GM12878 (cell line): Measurements from ENCODE around the gene CTNNA3. TPM values are rescaled to one million over a fixed set of nuclear protein-coding genes. Genes with fewer than 3 reads are reported as not detected.

Experiments used
- ATAC-seq: fragments of 200-7000 bp; cut with Tn5 transposase; 3 replicates; pipeline ENCODE4 v1.9.1; 2020; ENCODE audit warnings: mild to moderate bottlenecking, moderate library complexity
- BruUV-seq: library from RNA; stranded (reverse); fragments of 400-500 nt; replicated peaks from 2 replicates; lab custom pipeline; 2021; lab: Mats Ljungman, UMichigan
- CTCF ChIA-PET: fragments of 300-600 bp; sonication (Branson Sonifier 250); formaldehyde crosslinking; extraction: SDS; loops from one replicate; lab custom pipeline; 2021; ENCODE audit warnings: inconsistent platforms; lab: Yijun Ruan, JAX
- POLR2A ChIA-PET: fragments of 350-600 bp; formaldehyde crosslinking; extraction: SDS; loops from one replicate; lab custom pipeline; 2021; ENCODE audit warnings: inconsistent platforms; lab: Charles Lee
- RAD21 ChIA-PET: fragments of 300-600 bp; sonication (Branson Sonifier 250); formaldehyde crosslinking; loops from one replicate; lab custom pipeline; 2023; ENCODE audit warnings: antibody characterized with exemption; ENCODE audit not compliant: unreplicated experiment; lab: Charles Lee
- SMC1A ChIA-PET: fragments of 300-600 bp; sonication (Branson Sonifier 250); formaldehyde crosslinking; loops from one replicate; lab custom pipeline; 2023; ENCODE audit not compliant: unreplicated experiment, uncharacterized antibody; lab: Charles Lee
- DNase-seq: peaks from one replicate; pipeline ENCODE4 v3.0.0-alpha.2; 2011; ENCODE audit warnings: low read depth, low spot score
- FAIRE-seq: peaks from 3 replicates; lab custom pipeline; 2011; peaks lifted over from hg19 to GRCh38; lab: Jason Lieb, UNC
- H2AFZ ChIP-seq: 2 replicates; pipeline ENCODE4 v1.6.0; 2011; ENCODE audit warnings: low read depth, low read length, control low read depth; ENCODE audit not compliant: control insufficient read depth
- H3K27ac ChIP-seq: 2 replicates; pipeline ENCODE4 v1.5.1; 2011; ENCODE audit warnings: control low read depth; ENCODE audit not compliant: control insufficient read depth, insufficient read depth
- H3K27me3 ChIP-seq, 2 experiments: replicated peaks in 1 of 2; 2 replicates each; pipeline versions ENCODE4 v1.6.0 to v1.6.1; 2011; ENCODE audit warnings: low read length in 1 of 2; ENCODE audit not compliant: control insufficient read depth in 2 of 2, insufficient read depth in 2 of 2
- H3K36me3 ChIP-seq, 2 experiments: 2 replicates each; pipeline ENCODE4 v1.5.1; 2011; ENCODE audit warnings: low read length in 1 of 2; ENCODE audit not compliant: control insufficient read depth in 2 of 2, insufficient read depth in 2 of 2
- H3K4me1 ChIP-seq: 2 replicates; pipeline ENCODE4 v1.6.1; 2011; ENCODE audit warnings: mild to moderate bottlenecking, low read length, moderate library complexity, mixed read lengths; ENCODE audit not compliant: control insufficient read depth, insufficient read depth
- H3K4me2 ChIP-seq: 2 replicates; pipeline ENCODE4 v1.6.0; 2011; ENCODE audit warnings: control low read depth; ENCODE audit not compliant: control insufficient read depth, insufficient read depth
- H3K4me3 ChIP-seq: fragments of 200-600 bp; sonication (generic); 2 replicates; pipeline ENCODE4 v1.5.1; 2016
- H3K79me2 ChIP-seq: 2 replicates; pipeline ENCODE4 v1.6.0; 2011; ENCODE audit warnings: low read length; ENCODE audit not compliant: control insufficient read depth, insufficient read depth
- H3K9ac ChIP-seq: 2 replicates; pipeline ENCODE4 v1.8.0; 2011; ENCODE audit warnings: low read length, control low read depth, mixed read lengths; ENCODE audit not compliant: control insufficient read depth, insufficient read depth
- H3K9me3 ChIP-seq: replicated peaks from 3 replicates; pipeline ENCODE4 v1.5.1; 2011; ENCODE audit warnings: mild to moderate bottlenecking, low read length; ENCODE audit not compliant: control insufficient read depth, insufficient read depth
- H4K20me1 ChIP-seq: 2 replicates; pipeline ENCODE4 v1.6.0; 2011; ENCODE audit not compliant: control insufficient read depth, insufficient read depth
- ATF3 ChIP-seq: IDR thresholded peaks from 2 replicates; pipeline ENCODE4 v1.6.1; 2011; ENCODE audit warnings: low read depth, mild to moderate bottlenecking, low read length, moderate library complexity, borderline replicate concordance; ENCODE audit errors: extremely low read depth
- BCL3 ChIP-seq: IDR thresholded peaks from 2 replicates; pipeline ENCODE4 v1.6.1; 2011; ENCODE audit warnings: borderline replicate concordance, low read depth, mild to moderate bottlenecking, moderate library complexity, low read length; ENCODE audit not compliant: insufficient read depth, poor library complexity, severe bottlenecking
- BMI1 ChIP-seq: fragments of 450-650 bp; IDR thresholded peaks from 2 replicates; pipeline ENCODE4 v1.6.1; 2016; ENCODE audit warnings: mild to moderate bottlenecking, moderate library complexity, borderline replicate concordance
- GATAD2B ChIP-seq: fragments of 450-650 bp; conservative IDR thresholded peaks from 2 replicates; pipeline ENCODE4 v1.6.1; 2017; ENCODE audit warnings: low read depth, mild to moderate bottlenecking, moderate library complexity
- IKZF2 ChIP-seq, 2 experiments: fragments of 450-650 bp; IDR thresholded peaks; 2 replicates each; pipeline ENCODE4 v1.6.1; 2017; ENCODE audit warnings: mild to moderate bottlenecking in 2 of 2, moderate library complexity in 2 of 2
- JUNB ChIP-seq: IDR thresholded peaks from 2 replicates; pipeline ENCODE4 v1.6.1; 2016; ENCODE audit warnings: antibody characterized with exemption, mild to moderate bottlenecking
- MEF2B ChIP-seq: fragments of 450-650 bp; IDR thresholded peaks from 2 replicates; pipeline ENCODE4 v1.6.1; 2018; ENCODE audit warnings: mild to moderate bottlenecking, moderate library complexity; ENCODE audit not compliant: partially characterized antibody, poor library complexity, severe bottlenecking
- MLLT1 ChIP-seq: fragments of 450-650 bp; IDR thresholded peaks from 2 replicates; pipeline ENCODE4 v1.6.1; 2016; ENCODE audit warnings: mild to moderate bottlenecking
- MTA2 ChIP-seq: fragments of 450-650 bp; IDR thresholded peaks from 2 replicates; pipeline ENCODE4 v1.6.1; 2016; ENCODE audit warnings: low read depth, mild to moderate bottlenecking, moderate library complexity
- MTA3 ChIP-seq: IDR thresholded peaks from 2 replicates; pipeline ENCODE4 v1.6.1; 2012; ENCODE audit warnings: low read length, inconsistent platforms, borderline replicate concordance
- NR2F1 ChIP-seq: fragments of 450-650 bp; conservative IDR thresholded peaks from 2 replicates; pipeline ENCODE4 v1.6.1; 2017; ENCODE audit warnings: mild to moderate bottlenecking
- SMC3 ChIP-seq: IDR thresholded peaks from 2 replicates; pipeline ENCODE4 v1.6.1; 2011; ENCODE audit warnings: low read length, improper control_type of control experiment, borderline replicate concordance
- TARDBP ChIP-seq: IDR thresholded peaks from 2 replicates; pipeline ENCODE4 v1.6.1; 2016; ENCODE audit warnings: borderline replicate concordance
- YY1 ChIP-seq: IDR thresholded peaks from 2 replicates; pipeline ENCODE4 v1.6.1; 2011; ENCODE audit warnings: low read depth, mild to moderate bottlenecking, low read length
- ZBED1 ChIP-seq: IDR thresholded peaks from 2 replicates; pipeline ENCODE4 v1.6.1; 2016; ENCODE audit warnings: borderline replicate concordance
- ZSCAN29 ChIP-seq: fragments of 450-650 bp; IDR thresholded peaks from 2 replicates; pipeline ENCODE4 v1.6.1; 2017; ENCODE audit warnings: mild to moderate bottlenecking, moderate library complexity
- WGBS: methylation state at CpG from one replicate; pipeline ENCODE4 v1.1.6; 2016; ENCODE audit warnings: low lambda C conversion rate; ENCODE audit not compliant: insufficient replicate concordance, insufficient coverage; ENCODE audit errors: missing lambda C conversion rate; 5-methylcytosine and 5-hydroxymethylcytosine counted together
- in situ Hi-C: fragments of 300-500 bp; cut with MboI; formaldehyde crosslinking; loops from 9 replicates; pipeline ENCODE4 v1.14.3; 2018; ENCODE audit warnings: mixed read lengths
- intact Hi-C: fragments of 100-400 bp; cut with micrococcal nuclease; formaldehyde crosslinking; loops from one replicate; pipeline ENCODE4 v1.14.2; 2022; ENCODE audit not compliant: unreplicated experiment
- polyA plus RNA-seq, 11 experiments: library from polyadenylated mRNA; depleted of rRNA in 4 of 11; unstranded in 6 of 11; stranded (reverse) in 5 of 11; fragments of >200 nt; fragmentation: Nextera tagmentation in 4 of 11; fragmentation: Illumina TruSeq in 1 of 11; extraction: Ambion mirVana in 4 of 11; extraction: Trizol in 1 of 11; gene quantifications; 1 replicate in 1 of 11; 2 replicates in 10 of 11; pipeline versions ENCODE4 v1.2.1 to v1.2.3, GENCODE V29; 2011 to 2016; ENCODE audit warnings: inconsistent platforms in 2 of 11, missing spikeins in 2 of 11, low read depth in 1 of 11
- total RNA-seq, 4 experiments: library from RNA; depleted of rRNA in 3 of 4; stranded (reverse); fragments of >200 nt in 3 of 4; fragmentation: Illumina TruSeq in 1 of 4; extraction: Trizol in 1 of 4; gene quantifications; 2 replicates each; pipeline versions ENCODE4 v1.2.1 to v1.2.3, GENCODE V29; 2013 to 2021
- TF ChIP-seq, protein P1 (sequence below): IDR thresholded peaks from 2 replicates; pipeline ENCODE4 v1.6.1; 2011; ENCODE audit warnings: mild to moderate bottlenecking, low read depth, low read length, moderate library complexity; ENCODE audit not compliant: insufficient replicate concordance
- TF ChIP-seq, protein P2 (sequence below): fragments of 450-650 bp; IDR thresholded peaks from 2 replicates; pipeline ENCODE4 v1.6.1; 2017; ENCODE audit warnings: mild to moderate bottlenecking, low read depth, inconsistent platforms; ENCODE audit not compliant: poor library complexity, severe bottlenecking

The CTNNA3 gene
- total and polyA plus RNA-seq, 10 of the 15 experiments (the other 5 are each of a cell fraction or from before 2014, with no cell fraction given) = under 0.01 to 4.5 (median 0.22) TPM; not detected in 2

DNA sequence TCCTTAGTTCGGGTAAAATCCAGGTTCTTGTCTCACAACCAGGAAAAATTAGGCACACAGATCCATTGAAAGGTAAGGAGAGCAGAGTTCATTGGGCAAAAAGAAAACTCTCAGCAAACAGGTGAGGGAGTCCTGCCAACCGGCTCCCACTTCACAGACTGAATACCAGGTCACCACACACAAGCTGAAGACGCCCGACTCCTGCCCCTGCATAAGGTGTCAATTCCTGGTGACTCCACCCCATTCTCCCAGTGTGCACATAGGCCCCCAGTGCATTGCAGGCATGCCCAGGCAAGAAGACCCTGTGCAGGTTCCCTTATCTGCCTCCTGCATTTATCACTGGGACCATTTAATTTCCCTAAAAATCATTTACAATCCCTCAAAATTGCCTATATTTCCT lies 415.6 kb downstream of the CTNNA3 start (continued):
- TF ChIP-seq MLLT1 (no peak), MEF2B (no peak), TARDBP (no peak)

DNA sequence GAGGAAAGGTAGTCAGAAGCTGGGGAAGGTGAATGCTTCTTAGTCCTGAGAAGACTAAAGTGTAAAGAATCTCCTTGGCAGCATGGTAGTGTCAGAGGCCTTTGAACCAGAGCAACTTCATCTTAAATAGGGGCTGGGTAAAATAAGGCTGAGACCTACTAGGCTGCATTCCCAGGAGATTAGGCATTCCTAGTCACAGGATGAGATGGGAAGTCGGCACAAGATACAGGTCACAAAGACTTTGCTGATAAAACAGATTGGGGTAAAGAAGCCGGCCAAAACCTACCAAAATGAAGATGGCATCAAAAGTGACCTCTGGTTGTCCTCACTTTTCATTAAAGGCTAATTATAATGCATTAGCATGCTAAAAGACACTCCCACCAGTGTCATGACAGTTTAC lies 418.6 kb downstream of the CTNNA3 start:
- no peaks in the 10 kb centered on the region for H4K20me1 ChIP-seq
- no peak overlapping the region for H3K27ac ChIP-seq
- RAD21 ChIA-PET = no interaction called here
- 14% methylated on average over 2 of the region's 2 CpGs for WGBS
- H3K4me1 ChIP-seq = no peaks in the 10 kb centered on the region
- DNase-seq (no peak), FAIRE-seq (no peak), ATAC-seq (no peak)
- H3K4me3 ChIP-seq = no peak overlapping the region
- intact Hi-C loops = no loop called here
- no peaks in the 10 kb centered on the region for H3K27me3 ChIP-seq
- in situ Hi-C loops = no loop called here
- no peak overlapping the region for H3K4me2 ChIP-seq
- no TSS peak for BruUV-seq
- CTCF ChIA-PET = no interaction called here
- SMC1A ChIA-PET = no interaction called here
- H3K36me3 ChIP-seq = no peaks in the 10 kb centered on the region
- H3K79me2 ChIP-seq = no peaks in the 10 kb centered on the region
- H2AFZ ChIP-seq = no peak overlapping the region
- POLR2A ChIA-PET = no interaction called here
- no peak overlapping the region for H3K9ac ChIP-seq
- no peaks in the 10 kb centered on the region for H3K9me3 ChIP-seq
- TF ChIP-seq ZSCAN29 (no peak), SMC3 (no peak), BMI1 (no peak), IKZF2 (IDR thresholded peaks at IDR 0.05) (no peak), GATAD2B (no peak), MTA3 (no peak), YY1 (no peak), ZBED1 (no peak), BCL3 (no peak), JUNB (no peak), ATF3 (no peak), MTA2 (no peak), NR2F1 (no peak)
- TF ChIP-seq, protein P1, sequence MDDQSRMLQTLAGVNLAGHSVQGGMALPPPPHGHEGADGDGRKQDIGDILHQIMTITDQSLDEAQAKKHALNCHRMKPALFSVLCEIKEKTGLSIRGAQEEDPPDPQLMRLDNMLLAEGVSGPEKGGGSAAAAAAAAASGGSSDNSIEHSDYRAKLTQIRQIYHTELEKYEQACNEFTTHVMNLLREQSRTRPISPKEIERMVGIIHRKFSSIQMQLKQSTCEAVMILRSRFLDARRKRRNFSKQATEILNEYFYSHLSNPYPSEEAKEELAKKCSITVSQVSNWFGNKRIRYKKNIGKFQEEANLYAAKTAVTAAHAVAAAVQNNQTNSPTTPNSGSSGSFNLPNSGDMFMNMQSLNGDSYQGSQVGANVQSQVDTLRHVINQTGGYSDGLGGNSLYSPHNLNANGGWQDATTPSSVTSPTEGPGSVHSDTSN = no peak
- TF ChIP-seq, protein P2, sequence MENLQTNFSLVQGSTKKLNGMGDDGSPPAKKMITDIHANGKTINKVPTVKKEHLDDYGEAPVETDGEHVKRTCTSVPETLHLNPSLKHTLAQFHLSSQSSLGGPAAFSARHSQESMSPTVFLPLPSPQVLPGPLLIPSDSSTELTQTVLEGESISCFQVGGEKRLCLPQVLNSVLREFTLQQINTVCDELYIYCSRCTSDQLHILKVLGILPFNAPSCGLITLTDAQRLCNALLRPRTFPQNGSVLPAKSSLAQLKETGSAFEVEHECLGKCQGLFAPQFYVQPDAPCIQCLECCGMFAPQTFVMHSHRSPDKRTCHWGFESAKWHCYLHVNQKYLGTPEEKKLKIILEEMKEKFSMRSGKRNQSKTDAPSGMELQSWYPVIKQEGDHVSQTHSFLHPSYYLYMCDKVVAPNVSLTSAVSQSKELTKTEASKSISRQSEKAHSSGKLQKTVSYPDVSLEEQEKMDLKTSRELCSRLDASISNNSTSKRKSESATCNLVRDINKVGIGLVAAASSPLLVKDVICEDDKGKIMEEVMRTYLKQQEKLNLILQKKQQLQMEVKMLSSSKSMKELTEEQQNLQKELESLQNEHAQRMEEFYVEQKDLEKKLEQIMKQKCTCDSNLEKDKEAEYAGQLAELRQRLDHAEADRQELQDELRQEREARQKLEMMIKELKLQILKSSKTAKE = no peak
